HepG2 (cell line): ENCODE data around the gene TMEM256. TPM values are rescaled to one million over a fixed set of nuclear protein-coding genes. Genes with fewer than 3 reads are reported as not detected.

Experiments used
- AGO2 ChIP-seq: fragments of 200-400 bp; formaldehyde crosslinking; optimal IDR thresholded peaks from 2 replicates; pipeline ENCODE3; 2017; ENCODE audit warnings: mild to moderate bottlenecking, low read depth, low read length, moderate library complexity
- CC2D1A ChIP-seq: sonication (generic); formaldehyde crosslinking; IDR thresholded peaks from 2 replicates; pipeline ENCODE4 v1.8.1; 2023; ENCODE audit warnings: mild to moderate bottlenecking, missing genetic modification reagents
- DMAP1 ChIP-seq: IDR thresholded peaks from 2 replicates; pipeline ENCODE4 v1.6.1; 2016
- GFI1 ChIP-seq: sonication (generic); formaldehyde crosslinking; IDR thresholded peaks from 2 replicates; pipeline ENCODE4 v1.5.0; 2020; ENCODE audit warnings: missing genetic modification reagents, mild to moderate bottlenecking, borderline replicate concordance
- JUND ChIP-seq: sonication (generic); formaldehyde crosslinking; IDR thresholded peaks from 2 replicates; pipeline ENCODE4 v1.8.0; 2022; ENCODE audit warnings: mild to moderate bottlenecking, missing genetic modification reagents
- KAT2B ChIP-seq: fragments of 150-350 bp; IDR thresholded peaks from 2 replicates; pipeline ENCODE4 v1.6.1; 2014; ENCODE audit warnings: low read depth, low read length, borderline replicate concordance
- KDM5B ChIP-seq: sonication (generic); formaldehyde crosslinking; IDR thresholded peaks from 2 replicates; pipeline ENCODE4 v1.4.0; 2020; ENCODE audit warnings: missing genetic modification reagents, mild to moderate bottlenecking, borderline replicate concordance
- KLF12 ChIP-seq: sonication (generic); formaldehyde crosslinking; IDR thresholded peaks from 2 replicates; pipeline ENCODE4 v1.4.0; 2020; ENCODE audit warnings: missing genetic modification reagents, borderline replicate concordance
- KLF13 ChIP-seq: sonication (generic); formaldehyde crosslinking; IDR thresholded peaks from 2 replicates; pipeline ENCODE4 v1.4.0; 2020; ENCODE audit warnings: mild to moderate bottlenecking, missing genetic modification reagents
- KLF15 ChIP-seq: sonication (generic); formaldehyde crosslinking; IDR thresholded peaks from 2 replicates; pipeline ENCODE4 v1.8.1; 2023; ENCODE audit warnings: borderline replicate concordance, mild to moderate bottlenecking, inconsistent platforms, missing genetic modification reagents, mixed read lengths
- RBM22 ChIP-seq: fragments of 200-400 bp; formaldehyde crosslinking; optimal IDR thresholded peaks from 2 replicates; pipeline ENCODE3; 2017; ENCODE audit warnings: mild to moderate bottlenecking, low read length, moderate library complexity
- SATB2 ChIP-seq: sonication (generic); formaldehyde crosslinking; IDR thresholded peaks from 2 replicates; pipeline ENCODE4 v1.5.0; 2020; ENCODE audit warnings: missing genetic modification reagents
- TCF7L2 ChIP-seq: IDR thresholded peaks from 2 replicates; pipeline ENCODE4 v1.6.1; 2011; ENCODE audit warnings: mild to moderate bottlenecking, low read depth, low read length, moderate library complexity
- ZBTB1 ChIP-seq: sonication (generic); formaldehyde crosslinking; IDR thresholded peaks from 2 replicates; pipeline ENCODE4 v1.4.0; 2020; ENCODE audit warnings: missing genetic modification reagents, borderline replicate concordance
- ZBTB7A ChIP-seq: sonication (generic); formaldehyde crosslinking; IDR thresholded peaks from 2 replicates; pipeline ENCODE4 v1.8.0; 2022; ENCODE audit warnings: mild to moderate bottlenecking, missing genetic modification reagents
- ZNF142 ChIP-seq: sonication (generic); formaldehyde crosslinking; IDR thresholded peaks from 2 replicates; pipeline ENCODE4 v1.4.0; 2020; ENCODE audit warnings: missing genetic modification reagents
- ZNF276 ChIP-seq: sonication (generic); formaldehyde crosslinking; IDR thresholded peaks from 2 replicates; pipeline ENCODE4 v1.4.0; 2020; ENCODE audit warnings: mild to moderate bottlenecking, low read depth, missing genetic modification reagents
- ZNF687 ChIP-seq: sonication (generic); formaldehyde crosslinking; IDR thresholded peaks from 2 replicates; pipeline ENCODE4 v1.5.1; 2020; ENCODE audit warnings: mild to moderate bottlenecking, missing genetic modification reagents, moderate library complexity
- polyA plus RNA-seq, 8 experiments: library from polyadenylated mRNA; depleted of rRNA in 3 of 8; stranded (reverse) in 7 of 8; unstranded in 1 of 8; fragments of >200 nt; fragmentation: Illumina TruSeq in 4 of 8; extraction: Trizol in 4 of 8; gene quantifications; 2 replicates each; pipeline versions ENCODE4 v1.2.1 to v1.2.3, GENCODE V29; 2011 to 2016; ENCODE audit warnings: low read depth in 4 of 8, missing spikeins in 1 of 8, mixed read lengths in 1 of 8; ENCODE audit not compliant: insufficient read depth in 1 of 8
- total RNA-seq, 5 experiments: library from RNA; depleted of rRNA; stranded (reverse); fragments of >200 nt; fragmentation: Illumina TruSeq; extraction: Trizol; gene quantifications; 2 replicates each; pipeline ENCODE4 v1.2.3, GENCODE V29; 2016; ENCODE audit warnings: low read depth in 1 of 5

TMEM256 gene
- total and polyA plus RNA-seq, 2 of the 13 experiments (the other 11 are each of a cell fraction or from before 2014, with no cell fraction given) = 231 to 252 TPM

- TF ChIP-seq ZNF142 = no peak
- TF ChIP-seq CC2D1A (CRISPR knock-in tag) = no peak
- peak; percentile 74 for TF ChIP-seq ZNF687 (CRISPR knock-in tag)
- no peak for TF ChIP-seq RBM22
- TF ChIP-seq SATB2 (CRISPR knock-in tag) = no peak
- no peak for TF ChIP-seq KLF12
- TF ChIP-seq KDM5B = 0 out of 2 replicates have a peak, but pooled peaks have one; percentile 19
- TF ChIP-seq ZNF276 (CRISPR knock-in tag) = no peak
- no peak for TF ChIP-seq JUND
- TF ChIP-seq KLF13 (CRISPR knock-in tag) = no peak
- TF ChIP-seq AGO2 = peak; percentile 78
- TF ChIP-seq ZBTB7A (CRISPR knock-in tag) = peak; percentile 78
- TF ChIP-seq ZBTB1 (CRISPR knock-in tag) = no peak
- TF ChIP-seq KAT2B = no peak
- TF ChIP-seq KLF15 = 0 out of 2 replicates have a peak, but pooled peaks have one; percentile 35
- no peak for TF ChIP-seq TCF7L2
- TF ChIP-seq GFI1 = peak; percentile 46; the same call in 1 of the 2 replicates
- TF ChIP-seq DMAP1 (CRISPR knock-in tag) = peak; percentile 37
Observed at GRCh38 chr17:7403977-7404736, at the start of gene TMEM256 (continued).
